Thyroid gland (tissue), 4 donors: ENCODE results near the gene MROH7. TPM values are rescaled to one million over a fixed set of nuclear protein-coding genes. Genes with fewer than 3 reads are reported as not detected.

Experiments
- DNase-seq, 2 donors: peaks; one replicate each; pipeline ENCODE4 v3.0.0-alpha.2; 2019
- H3K27ac ChIP-seq, 3 donors: fragments of 200-600 bp; sonication (generic); 1 replicate in 2 of 3; 2 replicates in 1 of 3; pipeline ENCODE4 v1.5.1; 2016 to 2019; ENCODE audit warnings: mild to moderate bottlenecking in 1 of 3, moderate library complexity in 1 of 3
- H3K27me3 ChIP-seq: fragments of 200-600 bp; sonication (generic); one replicate; pipeline ENCODE4 v1.5.1; 2019
- H3K36me3 ChIP-seq, 2 donors: fragments of 200-600 bp; sonication (generic); one replicate each; pipeline ENCODE4 v1.5.1; 2016 to 2019
- H3K4me1 ChIP-seq, 2 donors: fragments of 200-600 bp; sonication (generic); one replicate each; pipeline ENCODE4 v1.5.1; 2017 to 2019
- H3K4me3 ChIP-seq, 3 donors: fragments of 200-600 bp; sonication (generic); replicated peaks in 1 of 3; 1 replicate in 2 of 3; 2 replicates in 1 of 3; pipeline ENCODE4 v1.5.1; 2016; ENCODE audit warnings: mild to moderate bottlenecking in 1 of 3
- H3K9me3 ChIP-seq: fragments of 200-600 bp; sonication (generic); one replicate; pipeline ENCODE4 v1.5.1; 2017
- POLR2A ChIP-seq, 2 donors: fragments of 450-650 bp; IDR thresholded peaks; one replicate each; pipeline ENCODE4 v1.6.1; 2017; ENCODE audit warnings: antibody characterized with exemption in 2 of 2, mild to moderate bottlenecking in 2 of 2, moderate library complexity in 1 of 2
- WGBS, 2 donors: methylation state at CpG; one replicate each; pipeline ENCODE4 v1.1.5; 2017; 5-methylcytosine and 5-hydroxymethylcytosine counted together
- intact Hi-C: fragments of 100-400 bp; cut with DNase I; formaldehyde crosslinking; loops from one replicate; pipeline ENCODE4 v1.15.1; 2023
- total RNA-seq, 4 donors: library from RNA; depleted of rRNA; stranded (reverse); fragments of >200 nt; gene quantifications; one replicate each; pipeline ENCODE4 v1.2.3, GENCODE V29; 2016
- TF ChIP-seq, protein P1 (sequence below), 6 experiments: fragments of 200-600 bp in 3 of 6; fragments of 450-650 bp in 3 of 6; sonication (generic) in 3 of 6; IDR thresholded peaks; one replicate each; pipeline ENCODE4 v1.5.1; 2016 to 2019; ENCODE audit warnings: antibody characterized with exemption in 6 of 6, mild to moderate bottlenecking in 2 of 6, inconsistent platforms in 1 of 6, moderate library complexity in 1 of 6

The MROH7 gene
- total RNA-seq, 4 donors from 2014 or later = 16.7 to 24.1 (median 20.8) TPM

DNA sequence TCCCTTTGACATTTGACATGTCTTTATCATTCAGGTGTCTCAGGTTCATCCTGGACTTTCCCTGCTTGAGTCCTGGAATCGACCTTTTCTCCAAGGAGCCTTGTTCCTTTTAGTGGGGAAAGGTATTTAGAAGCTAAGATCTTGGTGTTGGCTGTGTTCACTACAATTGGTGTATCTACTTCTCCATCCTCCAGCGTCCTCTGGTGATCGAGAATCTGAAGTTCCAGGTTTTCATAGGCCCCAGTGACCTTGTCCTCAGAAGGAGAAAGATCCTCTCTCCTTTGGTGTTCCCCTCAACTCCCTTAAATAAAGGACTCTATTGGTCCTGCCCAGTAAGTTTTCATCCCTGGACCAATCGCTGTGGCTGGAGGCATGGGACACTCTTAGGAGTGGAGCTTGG, 22.1 kb downstream of the MROH7 start:
- intact Hi-C loops = no loop called here
- WGBS, 2 donors = 89 to 94% methylated on average over 4 of the region's 4 CpGs
- TF ChIP-seq, protein P1, sequence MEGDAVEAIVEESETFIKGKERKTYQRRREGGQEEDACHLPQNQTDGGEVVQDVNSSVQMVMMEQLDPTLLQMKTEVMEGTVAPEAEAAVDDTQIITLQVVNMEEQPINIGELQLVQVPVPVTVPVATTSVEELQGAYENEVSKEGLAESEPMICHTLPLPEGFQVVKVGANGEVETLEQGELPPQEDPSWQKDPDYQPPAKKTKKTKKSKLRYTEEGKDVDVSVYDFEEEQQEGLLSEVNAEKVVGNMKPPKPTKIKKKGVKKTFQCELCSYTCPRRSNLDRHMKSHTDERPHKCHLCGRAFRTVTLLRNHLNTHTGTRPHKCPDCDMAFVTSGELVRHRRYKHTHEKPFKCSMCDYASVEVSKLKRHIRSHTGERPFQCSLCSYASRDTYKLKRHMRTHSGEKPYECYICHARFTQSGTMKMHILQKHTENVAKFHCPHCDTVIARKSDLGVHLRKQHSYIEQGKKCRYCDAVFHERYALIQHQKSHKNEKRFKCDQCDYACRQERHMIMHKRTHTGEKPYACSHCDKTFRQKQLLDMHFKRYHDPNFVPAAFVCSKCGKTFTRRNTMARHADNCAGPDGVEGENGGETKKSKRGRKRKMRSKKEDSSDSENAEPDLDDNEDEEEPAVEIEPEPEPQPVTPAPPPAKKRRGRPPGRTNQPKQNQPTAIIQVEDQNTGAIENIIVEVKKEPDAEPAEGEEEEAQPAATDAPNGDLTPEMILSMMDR (IDR thresholded peaks at IDR 0.05) = no peak
- TF ChIP-seq POLR2A (IDR thresholded peaks at IDR 0.05) = no peak

DNA sequence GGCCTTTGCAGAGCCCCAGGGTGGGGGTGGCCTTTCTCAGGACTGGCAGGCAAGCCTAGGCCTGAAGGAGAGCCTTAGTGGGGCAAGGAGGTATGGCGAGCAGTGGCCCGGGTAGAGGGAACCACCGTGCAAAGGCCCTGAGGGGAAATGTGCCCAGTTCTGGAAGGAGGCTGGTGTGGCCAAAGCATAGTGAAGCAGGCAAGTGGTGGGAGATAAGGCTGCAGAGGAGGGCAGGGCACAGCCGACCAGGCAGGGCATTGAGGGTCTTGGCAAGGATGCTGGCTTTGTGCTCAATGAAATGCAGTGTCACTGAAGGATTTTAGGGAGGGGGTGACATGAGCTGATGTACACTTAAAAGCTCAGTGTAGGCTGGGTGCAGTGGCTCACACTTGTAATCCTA, 22.8 kb downstream of the MROH7 start:
- Histone ChIP-seq H3K27me3 (no peaks in the 10 kb centered on the region), H3K36me3 (no peaks in the 10 kb centered on the region), H3K27ac (no peak overlapping the region), H3K4me3 (no peak overlapping the region), H3K4me1 (no peaks in the 10 kb centered on the region), H3K9me3 (no peaks in the 10 kb centered on the region)
- intact Hi-C loops = no loop called here
- DNase-seq = no peak
- WGBS, 2 donors = 90 to 95% methylated on average over 4 of the region's 4 CpGs
- TF ChIP-seq, protein P1 (IDR thresholded peaks at IDR 0.05) = no peak
- TF ChIP-seq POLR2A (IDR thresholded peaks at IDR 0.05) = no peak

More for the DNA sequence above, 22.1 kb downstream of the MROH7 start:
- no peak for DNase-seq
- Histone ChIP-seq H3K4me3 (no peak overlapping the region), H3K27me3 (no peaks in the 10 kb centered on the region), H3K27ac (no peak overlapping the region), H3K4me1 (no peaks in the 10 kb centered on the region), H3K36me3 (no peaks in the 10 kb centered on the region), H3K9me3 (no peaks in the 10 kb centered on the region)

DNA sequence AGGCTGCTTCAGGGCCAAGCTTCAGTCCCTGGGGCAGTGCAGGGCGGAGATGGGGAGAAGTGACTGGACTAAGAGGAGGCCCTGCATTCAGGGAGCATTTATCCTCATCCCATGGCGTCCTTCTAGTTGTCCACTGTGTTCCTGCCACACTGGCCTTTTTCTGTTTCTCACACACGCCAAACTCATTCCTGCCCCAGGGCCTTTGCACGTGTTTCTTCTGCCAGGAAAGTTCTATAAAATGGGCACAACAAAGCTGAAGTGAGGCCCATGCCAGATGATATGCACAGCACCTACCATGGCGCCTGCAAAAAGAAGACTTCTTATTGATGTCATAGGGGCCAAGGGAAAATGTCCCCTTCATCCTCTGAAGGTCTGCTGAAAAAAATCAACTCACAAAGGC, 24.3 kb downstream of the MROH7 start:
- H3K9me3 ChIP-seq = no peaks in the 10 kb centered on the region
- H3K4me3 ChIP-seq = no peak overlapping the region
- 95 to 96% methylated on average over 5 of the region's 5 CpGs for WGBS, 2 donors
- no peaks in the 10 kb centered on the region for H3K27me3 ChIP-seq
- no peak for DNase-seq
- TF ChIP-seq POLR2A (IDR thresholded peaks at IDR 0.05) = no peak
- TF ChIP-seq, protein P1 (IDR thresholded peaks at IDR 0.05) = no peak
- no peak overlapping the region for H3K27ac ChIP-seq
- intact Hi-C loops = no loop called here
- no peaks in the 10 kb centered on the region for H3K4me1 ChIP-seq
- H3K36me3 ChIP-seq = no peaks in the 10 kb centered on the region

DNA sequence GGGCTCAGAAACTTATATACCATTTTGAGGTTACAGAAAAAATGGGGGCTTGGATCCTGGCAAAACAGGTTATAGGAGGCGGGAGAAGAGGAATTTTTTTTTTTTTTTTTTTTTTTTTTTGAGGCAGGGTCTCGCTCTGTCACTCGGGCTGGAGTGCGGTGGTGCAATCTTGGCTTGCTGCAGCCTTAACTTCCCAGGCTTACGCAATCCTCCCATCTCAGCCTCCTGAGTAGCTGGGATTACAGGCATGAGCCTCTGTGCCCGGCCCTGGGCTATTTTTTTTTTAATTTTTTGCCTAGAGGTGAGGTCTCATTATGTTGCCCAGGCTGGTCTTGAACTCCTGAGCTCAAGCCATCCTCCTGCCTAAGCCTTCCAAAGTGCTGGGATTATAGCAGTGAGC, 24.7 kb downstream of the MROH7 start:
- WGBS, 2 donors = 93 to 94% methylated on average over 6 of the region's 6 CpGs
- Histone ChIP-seq H3K27ac (no peak overlapping the region), H3K9me3 (no peaks in the 10 kb centered on the region), H3K36me3 (no peaks in the 10 kb centered on the region), H3K4me1 (no peaks in the 10 kb centered on the region), H3K4me3 (no peak overlapping the region), H3K27me3 (no peaks in the 10 kb centered on the region)
- TF ChIP-seq, protein P1 (IDR thresholded peaks at IDR 0.05) = no peak
- TF ChIP-seq POLR2A (IDR thresholded peaks at IDR 0.05) = no peak
- intact Hi-C loops = no loop called here
- no peak for DNase-seq

DNA sequence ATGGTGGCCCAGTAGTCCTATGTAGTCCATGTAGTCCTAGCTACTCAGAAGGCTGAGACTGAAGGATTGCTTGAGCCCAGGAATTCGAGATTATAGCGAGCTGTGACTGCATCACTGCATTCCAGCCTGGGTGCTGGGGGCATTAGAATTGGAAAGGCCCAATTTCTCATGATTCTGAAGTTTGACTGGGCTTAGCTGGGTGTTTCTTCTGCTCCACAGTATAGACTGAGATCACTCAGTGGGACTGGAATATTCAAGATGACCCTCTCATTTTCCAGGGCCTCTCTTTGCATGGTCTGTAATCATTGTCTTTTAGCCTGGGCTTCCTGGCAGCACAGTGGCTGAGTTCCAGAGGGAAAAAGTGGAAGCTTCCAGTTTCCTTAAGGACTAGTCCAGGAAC, 26.2 kb downstream of the MROH7 start:
- WGBS, 2 donors = 83 to 94% methylated on average over 2 of the region's 2 CpGs
- intact Hi-C loops = no loop called here
- Histone ChIP-seq H3K4me1 (no peaks in the 10 kb centered on the region), H3K27me3 (no peaks in the 10 kb centered on the region), H3K9me3 (no peaks in the 10 kb centered on the region), H3K27ac (no peak overlapping the region), H3K36me3 (no peaks in the 10 kb centered on the region), H3K4me3 (no peak overlapping the region)
- no peak for DNase-seq
- no peak for TF ChIP-seq POLR2A (IDR thresholded peaks at IDR 0.05)
- TF ChIP-seq, protein P1 (IDR thresholded peaks at IDR 0.05) = no peak
